Liver (tissue), 9 donors: Measurements from ENCODE around the gene GPC2. TPM values are rescaled to one million over a fixed set of nuclear protein-coding genes. Genes with fewer than 3 reads are reported as not detected.
"Not testable (repeated sequence)": the region's sequence is repeated elsewhere in the genome, so short reads cannot be mapped to it uniquely, and the experiment has no call there.

Experiments
- DNase-seq: peaks from one replicate; pipeline ENCODE4 v3.0.0-alpha.2; 2017; ENCODE audit warnings: low spot score
- H3K27ac ChIP-seq, 2 donors: one replicate each; pipeline ENCODE4 v1.7.0; 2013; ENCODE audit warnings: inconsistent platforms in 2 of 2, low read length in 2 of 2, control low read depth in 1 of 2, low read depth in 1 of 2, mild to moderate bottlenecking in 1 of 2
- H3K27me3 ChIP-seq, 4 donors: one replicate each; pipeline versions ENCODE4 v1.6.1 to v1.7.0; 2013; ENCODE audit warnings: low read length in 3 of 4, inconsistent platforms in 1 of 4, mild to moderate bottlenecking in 1 of 4, moderate library complexity in 1 of 4; ENCODE audit not compliant: control insufficient read depth in 4 of 4, insufficient read depth in 4 of 4
- H3K36me3 ChIP-seq, 4 donors: one replicate each; pipeline versions ENCODE4 v1.6.1 to v1.7.0; 2013; ENCODE audit warnings: low read length in 3 of 4, mild to moderate bottlenecking in 3 of 4, low read depth in 1 of 4, moderate library complexity in 1 of 4; ENCODE audit not compliant: control insufficient read depth in 4 of 4, insufficient read depth in 3 of 4
- H3K4me1 ChIP-seq, 4 donors: one replicate each; pipeline versions ENCODE4 v1.6.1 to v1.7.0; 2013; ENCODE audit warnings: low read length in 3 of 4, mild to moderate bottlenecking in 3 of 4, moderate library complexity in 1 of 4; ENCODE audit not compliant: control insufficient read depth in 4 of 4, insufficient read depth in 4 of 4
- H3K4me3 ChIP-seq, 3 donors: one replicate each; pipeline versions ENCODE4 v1.6.1 to v1.7.0; 2013; ENCODE audit warnings: low read length in 3 of 3, control low read depth in 1 of 3, low read depth in 1 of 3, mild to moderate bottlenecking in 1 of 3
- H3K9ac ChIP-seq, 2 donors: one replicate each; pipeline ENCODE4 v1.7.0; 2013; ENCODE audit warnings: low read length in 2 of 2, mild to moderate bottlenecking in 2 of 2, moderate library complexity in 2 of 2, control low read depth in 1 of 2, low read depth in 1 of 2
- H3K9me3 ChIP-seq, 4 donors: one replicate each; pipeline versions ENCODE4 v1.6.1 to v1.7.0; 2013; ENCODE audit warnings: low read length in 3 of 4; ENCODE audit not compliant: control insufficient read depth in 4 of 4
- ATF3 ChIP-seq: IDR thresholded peaks from 2 replicates; pipeline ENCODE4 v1.6.1; 2016; ENCODE audit warnings: antibody characterized with exemption
- FOXA1 ChIP-seq: IDR thresholded peaks from 2 replicates; pipeline ENCODE4 v1.6.1; 2016; ENCODE audit warnings: antibody characterized with exemption
- FOXA2 ChIP-seq: IDR thresholded peaks from 2 replicates; pipeline ENCODE4 v1.6.1; 2016; ENCODE audit warnings: antibody characterized with exemption
- GABPA ChIP-seq, 2 donors: IDR thresholded peaks in 1 of 2; conservative IDR thresholded peaks in 1 of 2; 2 replicates each; pipeline ENCODE4 v1.6.1; 2016; ENCODE audit warnings: antibody characterized with exemption in 2 of 2, mild to moderate bottlenecking in 1 of 2, moderate library complexity in 1 of 2
- HNF4A ChIP-seq, 2 donors: conservative IDR thresholded peaks; 2 replicates each; pipeline ENCODE4 v1.6.1; 2016; ENCODE audit warnings: antibody characterized with exemption in 2 of 2, mild to moderate bottlenecking in 2 of 2
- HNF4G ChIP-seq: IDR thresholded peaks from 2 replicates; pipeline ENCODE4 v1.6.1; 2016; ENCODE audit warnings: antibody characterized with exemption
- JUND ChIP-seq, 2 donors: IDR thresholded peaks; 2 replicates each; pipeline ENCODE4 v1.6.1; 2016; ENCODE audit warnings: antibody characterized with exemption in 2 of 2
- MAX ChIP-seq: IDR thresholded peaks from 2 replicates; pipeline ENCODE4 v1.6.1; 2016; ENCODE audit warnings: antibody characterized with exemption
- REST ChIP-seq: IDR thresholded peaks from 2 replicates; pipeline ENCODE4 v1.6.1; 2016; ENCODE audit warnings: antibody characterized with exemption, mild to moderate bottlenecking
- RXRA ChIP-seq, 2 donors: IDR thresholded peaks; 2 replicates each; pipeline ENCODE4 v1.6.1; 2017 to 2018; ENCODE audit warnings: antibody characterized with exemption in 2 of 2, mild to moderate bottlenecking in 1 of 2
- SP1 ChIP-seq: IDR thresholded peaks from 2 replicates; pipeline ENCODE4 v1.6.1; 2018; ENCODE audit warnings: antibody characterized with exemption, mild to moderate bottlenecking
- YY1 ChIP-seq: IDR thresholded peaks from 2 replicates; pipeline ENCODE4 v1.6.1; 2016; ENCODE audit warnings: antibody characterized with exemption, mild to moderate bottlenecking
- ZBTB33 ChIP-seq: IDR thresholded peaks from 2 replicates; pipeline ENCODE4 v1.6.1; 2016; ENCODE audit warnings: antibody characterized with exemption
- WGBS: extraction: QIAGEN DNeasy Blood & Tissue Kit; methylation state at CpG from one replicate; pipeline ENCODE4 v1.1.7; 2013; 5-methylcytosine and 5-hydroxymethylcytosine counted together
- polyA plus RNA-seq, 2 donors: library from polyadenylated mRNA; stranded (reverse) in 1 of 2; unstranded in 1 of 2; fragments of 200-250 nt in 1 of 2; fragments of >200 nt in 1 of 2; fragmentation: Nextera tagmentation in 1 of 2; extraction: Ambion mirVana in 1 of 2; gene quantifications; one replicate each; pipeline versions ENCODE4 v1.2.1 to v1.2.3, GENCODE V29; 2013 to 2015
- total RNA-seq, 2 donors: library from RNA; depleted of rRNA; stranded (reverse); fragments of >200 nt; gene quantifications; one replicate each; pipeline ENCODE4 v1.2.3, GENCODE V29; 2014
- donor health status: healthy.
- donor health status: healthy.
- donor health status: healthy.
- donor health status: healthy.
- donor health status: healthy.

GPC2 gene
- total and polyA plus RNA-seq, 4 donors: 0.14 to 0.79 (median 0.33) TPM; not detected in 1

- H3K27me3 ChIP-seq: no peaks in the 10 kb centered on the region
- TF ChIP-seq REST (no peak), SP1 (no peak), FOXA2 (no peak), YY1 (no peak), RXRA (IDR thresholded peaks at IDR 0.05) (no peak), FOXA1 (no peak), HNF4G (no peak)
- H3K36me3 ChIP-seq: no peaks in the 10 kb centered on the region
- no peak overlapping the region for H3K27ac ChIP-seq
- H3K9me3 ChIP-seq: no peaks in the 10 kb centered on the region
- no peak overlapping the region for H3K4me3 ChIP-seq
- no peak overlapping the region for H3K9ac ChIP-seq
- WGBS: 94% methylated on average over 2 of the region's 2 CpGs
- peaks cover 4 to 13% (median 9%) of the 10 kb centered on the region in 4 donors for H3K4me1 ChIP-seq
- no peak for DNase-seq
These were observed 29.9 kb downstream of the GPC2 start for GRCh38 chr7:100147278-100147677.

GRCh38 chr7:100146350-100146749, 30.8 kb downstream of the GPC2 start:
- not testable (repeated sequence) for H3K27me3 ChIP-seq, H3K9ac ChIP-seq, H3K4me3 ChIP-seq, H3K9me3 ChIP-seq, H3K36me3 ChIP-seq, H3K27ac ChIP-seq, DNase-seq
- WGBS: 67% methylated on average over 4 of the region's 4 CpGs
- peak; percentile 27 for TF ChIP-seq YY1
- TF ChIP-seq JUND (IDR thresholded peaks at IDR 0.05): peak in 1 of 2 donors; percentile 15
- peak; percentile 43 for TF ChIP-seq MAX
- peak; percentile 6 to 41 for TF ChIP-seq HNF4A (conservative IDR thresholded peaks at IDR 0.05)
- peaks cover 4 to 13% (median 10%) of the 10 kb centered on the region in 4 donors for H3K4me1 ChIP-seq

GRCh38 chr7:100142461-100142860, 34.7 kb downstream of the GPC2 start:
- Histone ChIP-seq H3K4me3 (no peak overlapping the region), H3K4me1 (peaks cover 0 to 2% (median 0%) of the 10 kb centered on the region in 4 donors), H3K36me3 (no peaks in the 10 kb centered on the region), H3K9ac (no peak overlapping the region), H3K9me3 (no peaks in the 10 kb centered on the region), H3K27ac (no peak overlapping the region), H3K27me3 (no peaks in the 10 kb centered on the region)
- DNase-seq: no peak
- 72% methylated on average over 3 of the region's 3 CpGs for WGBS
- TF ChIP-seq RXRA (IDR thresholded peaks at IDR 0.05): no peak
- TF ChIP-seq GABPA (IDR thresholded peaks at IDR 0.05 in 1 of 2, conservative IDR thresholded peaks at IDR 0.05 in 1 of 2): no peak
- no peak for TF ChIP-seq ZBTB33
- no peak for TF ChIP-seq REST
- no peak for TF ChIP-seq ATF3
